Naive thymus-derived CD4-positive, alpha-beta T cell (primary cell): ENCODE measurements around the gene ZNF620. TPM values are rescaled to one million over a fixed set of nuclear protein-coding genes. Genes with fewer than 3 reads are reported as not detected.
A peak's percentile ranks its signal among the peaks of the same experiment; 100 is the strongest.

Experiments
- ATAC-seq: fragments of 150-1000 bp; cut with Tn5 transposase; 2 replicates; pipeline ENCODE4 v1.10.0; 2021; ENCODE audit warnings: mild to moderate bottlenecking, moderate library complexity
- CTCF ChIA-PET: fragments of 350-600 bp; sonication (Branson Sonifier 250); formaldehyde crosslinking; loops from one replicate; lab custom pipeline; 2021; ENCODE audit warnings: antibody characterized with exemption; lab: Charles Lee
- POLR2A ChIA-PET: fragments of 350-600 bp; sonication (Branson Sonifier 250); formaldehyde crosslinking; loops from one replicate; lab custom pipeline; 2021; ENCODE audit warnings: antibody characterized with exemption, inconsistent platforms; lab: Charles Lee
- DNase-seq, 9 donors: peaks; one replicate each; pipeline versions ENCODE4 v3.0.0 to v3.0.0-alpha.2; 2020 to 2022; ENCODE audit warnings: mixed read lengths in 1 of 9
- H3K27ac ChIP-seq: one replicate; pipeline ENCODE4 v1.7.0; 2013; ENCODE audit warnings: mild to moderate bottlenecking, low read depth, low read length, moderate library complexity
- H3K27me3 ChIP-seq, 2 donors: one replicate each; pipeline ENCODE4 v1.7.0; 2013; ENCODE audit warnings: low read length in 2 of 2, mild to moderate bottlenecking in 2 of 2, moderate library complexity in 2 of 2; ENCODE audit not compliant: control insufficient read depth in 2 of 2, insufficient read depth in 2 of 2
- H3K36me3 ChIP-seq, 3 experiments: 1 replicate in 2 of 3; 2 replicates in 1 of 3; pipeline ENCODE4 v1.7.0; 2013; ENCODE audit warnings: low read length in 3 of 3, mild to moderate bottlenecking in 3 of 3, moderate library complexity in 1 of 3; ENCODE audit not compliant: insufficient read depth in 3 of 3, control insufficient read depth in 2 of 3
- H3K4me1 ChIP-seq, 2 donors: one replicate each; pipeline ENCODE4 v1.7.0; 2013; ENCODE audit warnings: low read length in 2 of 2, mild to moderate bottlenecking in 2 of 2, moderate library complexity in 1 of 2; ENCODE audit not compliant: control insufficient read depth in 2 of 2, insufficient read depth in 2 of 2
- H3K4me3 ChIP-seq: 2 replicates; pipeline ENCODE4 v1.7.0; 2013; ENCODE audit warnings: mild to moderate bottlenecking, low read length
- H3K9me3 ChIP-seq, 3 experiments: 1 replicate in 2 of 3; 2 replicates in 1 of 3; pipeline ENCODE4 v1.7.0; 2013; ENCODE audit warnings: low read length in 3 of 3; ENCODE audit not compliant: control insufficient read depth in 2 of 3
- H3K27ac Mint-ChIP-seq, 9 donors: one replicate each; pipeline ENCODE4 v1.8.0; 2020 to 2022; ENCODE audit warnings: mixed read lengths in 9 of 9, mild to moderate bottlenecking in 8 of 9, moderate library complexity in 5 of 9, inconsistent platforms in 2 of 9
- H3K27me3 Mint-ChIP-seq, 5 donors: one replicate each; pipeline ENCODE4 v1.8.0; 2021 to 2022; ENCODE audit warnings: mixed read lengths in 5 of 5, mild to moderate bottlenecking in 1 of 5
- H3K36me3 Mint-ChIP-seq, 5 donors: one replicate each; pipeline ENCODE4 v1.8.0; 2020 to 2022; ENCODE audit warnings: mixed read lengths in 5 of 5, mild to moderate bottlenecking in 3 of 5, inconsistent platforms in 1 of 5
- H3K4me1 Mint-ChIP-seq, 7 donors: one replicate each; pipeline ENCODE4 v1.8.0; 2020 to 2022; ENCODE audit warnings: mixed read lengths in 7 of 7, mild to moderate bottlenecking in 3 of 7, inconsistent platforms in 1 of 7
- H3K4me3 Mint-ChIP-seq, 10 donors: one replicate each; pipeline ENCODE4 v1.8.0; 2020 to 2022; ENCODE audit warnings: mild to moderate bottlenecking in 10 of 10, mixed read lengths in 10 of 10, moderate library complexity in 6 of 10, inconsistent platforms in 2 of 10
- H3K9me3 Mint-ChIP-seq, 11 donors: one replicate each; pipeline ENCODE4 v1.8.0; 2020 to 2022; ENCODE audit warnings: mixed read lengths in 11 of 11, mild to moderate bottlenecking in 4 of 11, inconsistent platforms in 1 of 11, moderate library complexity in 1 of 11
- intact Hi-C, 2 donors: fragments of 100-400 bp; cut with micrococcal nuclease; formaldehyde crosslinking; loops; one replicate each; pipeline ENCODE4 v1.15.1; 2023
- polyA plus RNA-seq, 2 donors: library from polyadenylated mRNA; unstranded; fragments of 300-500 nt; fragmentation: Illumina TruSeq; gene quantifications; one replicate each; pipeline ENCODE4 v1.2.3, GENCODE V29; 2021
- total RNA-seq, 6 experiments: library from RNA in 5 of 6; stranded (reverse) in 5 of 6; gene quantifications; 1 replicate in 5 of 6; 2 replicates in 1 of 6; pipeline ENCODE4 v1.2.3 and lab custom pipeline; 2021 to 2026

ZNF620 gene
- total and polyA plus RNA-seq, 7 experiments from 2014 or later = 1.3 to 6.4 (median 3.6) TPM

DNA sequence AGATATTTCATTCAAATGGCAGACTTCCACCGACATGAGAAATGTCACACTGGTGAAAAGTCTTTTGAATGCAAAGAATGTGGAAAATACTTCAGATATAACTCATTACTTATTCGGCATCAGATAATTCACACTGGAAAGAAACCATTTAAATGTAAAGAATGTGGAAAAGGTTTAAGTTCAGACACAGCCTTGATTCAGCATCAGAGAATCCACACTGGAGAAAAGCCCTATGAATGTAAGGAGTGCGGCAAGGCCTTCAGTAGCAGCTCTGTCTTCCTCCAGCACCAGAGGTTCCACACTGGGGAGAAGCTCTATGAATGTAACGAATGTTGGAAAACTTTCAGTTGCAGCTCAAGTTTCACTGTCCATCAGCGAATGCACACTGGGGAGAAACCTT, 10.4 kb downstream of the ZNF620 start:
- H3K4me3 Mint-ChIP-seq = no peak overlapping the region
- POLR2A ChIA-PET = no interaction called here
- no peak for ATAC-seq

DNA sequence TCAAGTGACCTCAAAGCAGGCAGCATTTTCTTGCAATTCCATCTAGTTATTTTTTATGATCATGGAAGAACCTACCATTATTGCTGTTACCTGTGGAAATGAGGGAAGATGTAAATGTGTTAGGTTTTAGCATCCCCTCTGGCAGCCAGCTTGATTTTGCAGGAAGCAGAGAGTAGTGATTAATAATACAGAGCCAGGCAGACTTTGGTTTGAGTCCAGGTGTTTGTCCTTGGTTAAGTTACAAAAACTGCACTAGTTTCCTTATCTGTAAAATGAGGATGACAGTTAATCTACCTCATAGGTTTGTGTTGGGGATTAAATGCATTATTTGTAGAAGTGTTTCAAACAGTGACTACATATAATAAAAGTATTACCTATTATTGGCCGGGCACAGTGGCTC, 12.2 kb downstream of the ZNF620 start:
- Mint-ChIP-seq H3K4me3 (no peak overlapping the region), H3K27ac (no peak overlapping the region), H3K9me3 (peaks cover 0 to 3% (median 0%) of the 10 kb centered on the region in 11 donors), H3K4me1 (peaks cover 0 to 2% (median 0%) of the 10 kb centered on the region in 7 donors), H3K27me3 (no peaks in the 10 kb centered on the region), H3K36me3 (peaks cover 4 to 31% (median 19%) of the 10 kb centered on the region in 5 donors)
- no peaks in the 10 kb centered on the region for H3K4me1 ChIP-seq
- intact Hi-C loops = no loop called here
- H3K9me3 ChIP-seq = no peaks in the 10 kb centered on the region
- no peak overlapping the region for H3K27ac ChIP-seq
- no peaks in the 10 kb centered on the region for H3K27me3 ChIP-seq
- peaks cover 0 to 14% (median 0%) of the 10 kb centered on the region in 3 experiments for H3K36me3 ChIP-seq
- CTCF ChIA-PET = no interaction called here
- POLR2A ChIA-PET = no interaction called here
- DNase-seq = no peak
- no peak overlapping the region for H3K4me3 ChIP-seq
- no peak for ATAC-seq

More for the DNA sequence above, 10.4 kb downstream of the ZNF620 start:
- no peak for DNase-seq
- intact Hi-C loops = no loop called here
- no peaks in the 10 kb centered on the region for H3K9me3 ChIP-seq
- H3K27ac Mint-ChIP-seq = no peak overlapping the region
- peaks cover 0 to 3% (median 0%) of the 10 kb centered on the region in 11 donors for H3K9me3 Mint-ChIP-seq
- H3K4me1 ChIP-seq = no peaks in the 10 kb centered on the region
- H3K36me3 ChIP-seq = peaks cover 0 to 21% (median 0%) of the 10 kb centered on the region in 3 experiments
- H3K36me3 Mint-ChIP-seq = peaks cover 4 to 40% (median 26%) of the 10 kb centered on the region in 5 donors
- peaks cover 0 to 2% (median 0%) of the 10 kb centered on the region in 7 donors for H3K4me1 Mint-ChIP-seq
- no peak overlapping the region for H3K4me3 ChIP-seq
- no peaks in the 10 kb centered on the region for H3K27me3 Mint-ChIP-seq
- CTCF ChIA-PET = no interaction called here
- no peak overlapping the region for H3K27ac ChIP-seq
- no peaks in the 10 kb centered on the region for H3K27me3 ChIP-seq

GRCh38 chr3:40518848-40519247, 13.0 kb downstream of the ZNF620 start:
- DNase-seq (no peak), ATAC-seq (no peak)
- Mint-ChIP-seq H3K36me3 (peaks cover 4 to 30% (median 19%) of the 10 kb centered on the region in 5 donors), H3K27ac (no peak overlapping the region), H3K4me3 (no peak overlapping the region), H3K27me3 (no peaks in the 10 kb centered on the region), H3K4me1 (peaks cover under 1 to 8% (median 2%) of the 10 kb centered on the region in 7 donors), H3K9me3 (peaks cover 0 to 3% (median 0%) of the 10 kb centered on the region in 11 donors)
- peaks cover 0 to under 1% of the 10 kb centered on the region in 2 donors for H3K4me1 ChIP-seq
- H3K9me3 ChIP-seq = no peaks in the 10 kb centered on the region
- intact Hi-C loops = no loop called here
- H3K27ac ChIP-seq = no peak overlapping the region
- H3K4me3 ChIP-seq = no peak overlapping the region
- ChIA-PET CTCF (no interaction called here), POLR2A (no interaction called here)
- H3K27me3 ChIP-seq = no peaks in the 10 kb centered on the region
- H3K36me3 ChIP-seq = peaks cover 0 to 14% (median 0%) of the 10 kb centered on the region in 3 experiments

DNA sequence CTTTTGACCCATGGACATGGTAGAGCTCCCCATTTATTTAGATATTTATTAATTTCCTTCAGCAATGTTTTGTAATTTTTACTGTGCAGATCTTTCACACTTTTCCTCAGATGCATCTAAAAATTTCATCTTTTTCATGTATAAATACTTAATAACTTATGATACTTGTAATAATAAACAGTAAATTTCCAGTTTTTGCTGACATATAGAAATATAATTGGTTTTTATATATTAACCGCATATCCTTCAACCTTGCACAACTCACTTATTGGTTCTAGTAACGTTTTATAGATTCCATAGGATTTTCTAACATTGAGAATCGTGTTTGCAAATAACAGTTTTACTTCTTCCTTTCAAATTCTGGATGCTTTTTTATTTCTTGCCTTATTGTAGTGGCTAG, 15.4 kb downstream of the ZNF620 start:
- Histone ChIP-seq H3K27me3 (no peaks in the 10 kb centered on the region), H3K4me1 (peaks cover 0 to 15% of the 10 kb centered on the region in 2 donors), H3K9me3 (no peaks in the 10 kb centered on the region), H3K36me3 (peaks cover 0 to 8% (median 0%) of the 10 kb centered on the region in 3 experiments), H3K27ac (no peak overlapping the region), H3K4me3 (no peak overlapping the region)
- Mint-ChIP-seq H3K4me3 (no peak overlapping the region), H3K36me3 (peaks cover 3 to 15% (median 5%) of the 10 kb centered on the region in 5 donors), H3K27me3 (no peaks in the 10 kb centered on the region), H3K4me1 (peaks cover 13 to 27% (median 18%) of the 10 kb centered on the region in 7 donors), H3K27ac (peak overlapping the region in 1 of 9 donors; percentile 63), H3K9me3 (peaks cover 0 to 3% (median 0%) of the 10 kb centered on the region in 11 donors)
- no peak for DNase-seq
- ChIA-PET POLR2A (no interaction called here), CTCF (no interaction called here)
- ATAC-seq = no peak
- intact Hi-C loops = loop anchor here (10.0 kb wide), 2 partner anchors 1466 to 1494 kb away; partner anchors contain the start of genes SCN11A (in 1 of the 2) and WDR48 (in 1 of the 2)

GRCh38 chr3:40523781-40524180, 17.9 kb downstream of the ZNF620 start:
- H3K27ac Mint-ChIP-seq = peak overlapping the region; percentile 91 to 98 (median 96)
- DNase-seq = no peak
- no peak for ATAC-seq
- H3K4me1 ChIP-seq = peaks cover 0 to 15% of the 10 kb centered on the region in 2 donors
- H3K4me1 Mint-ChIP-seq = peaks cover 17 to 39% (median 27%) of the 10 kb centered on the region in 7 donors
- H3K9me3 Mint-ChIP-seq = peaks cover 0 to 2% (median 0%) of the 10 kb centered on the region in 11 donors
- CTCF ChIA-PET = interaction anchor here (0.7 kb wide), 1 partner anchor 70 kb away, joined by 3 read pairs; no protein-coding TSS in a partner anchor
- H3K36me3 Mint-ChIP-seq = peaks cover 11 to 32% (median 22%) of the 10 kb centered on the region in 5 donors
- no peak overlapping the region for H3K4me3 ChIP-seq
- H3K27me3 Mint-ChIP-seq = no peaks in the 10 kb centered on the region
- H3K27ac ChIP-seq = peak overlapping the region; percentile 81
- H3K36me3 ChIP-seq = peaks cover 0 to 3% (median 0%) of the 10 kb centered on the region in 3 experiments
- intact Hi-C loops = loop anchor here (1.0 to 10.0 kb wide), 10 partner anchors 17 to 1491 kb away; partner anchors contain the start of genes EIF1B (in 2 of the 2), RPL14 (in 2 of the 2), ULK4 (in 2 of the 2) and ZNF619 (in 2 of the 2)
- H3K9me3 ChIP-seq = no peaks in the 10 kb centered on the region
- H3K27me3 ChIP-seq = no peaks in the 10 kb centered on the region
- POLR2A ChIA-PET = interaction anchor here (0.8 to 4.3 kb wide), 9 partner anchors 18 to 71 kb away, joined by 3 to 37 read pairs (median 5); partner anchors contain the start of genes RPL14, ZNF619 and ZNF620
- peak overlapping the region in 9 of 10 donors; percentile 85 to 97 (median 96) for H3K4me3 Mint-ChIP-seq

DNA sequence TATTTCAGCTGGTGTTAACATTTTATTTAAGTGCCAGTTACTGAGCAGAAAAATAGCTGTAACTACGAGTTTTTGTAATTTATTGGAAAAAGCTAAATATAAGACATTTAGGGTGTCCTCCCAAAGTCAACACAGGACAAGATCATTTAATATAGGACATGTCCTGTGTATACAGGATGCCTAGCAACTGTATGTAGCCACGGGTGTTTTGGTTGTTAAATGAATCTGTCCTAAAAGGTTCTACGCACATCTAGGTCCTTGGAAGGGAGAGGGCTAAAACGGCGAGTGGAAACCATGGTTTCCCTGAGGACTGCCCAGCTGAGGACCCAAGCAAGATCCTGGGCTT, 18.4 kb downstream of the ZNF620 start:
- H3K9me3 ChIP-seq = no peaks in the 10 kb centered on the region
- H3K27ac ChIP-seq = peak overlapping the region; percentile 81
- Mint-ChIP-seq H3K9me3 (peaks cover 0 to 1% (median 0%) of the 10 kb centered on the region in 11 donors), H3K36me3 (peaks cover 11 to 34% (median 24%) of the 10 kb centered on the region in 5 donors), H3K4me3 (peak overlapping the region; percentile 85 to 97 (median 96)), H3K4me1 (peaks cover 17 to 39% (median 27%) of the 10 kb centered on the region in 7 donors), H3K27ac (peak overlapping the region; percentile 91 to 98 (median 96)), H3K27me3 (no peaks in the 10 kb centered on the region)
- H3K27me3 ChIP-seq = no peaks in the 10 kb centered on the region
- peak overlapping the region; percentile 69 for H3K4me3 ChIP-seq
- ATAC-seq (no peak), DNase-seq (no peak)
- ChIA-PET POLR2A (interaction anchor here (0.8 to 4.3 kb wide), 10 partner anchors 19 to 71 kb away, joined by 3 to 37 read pairs (median 6); partner anchors contain the start of genes RPL14, ZNF619 and ZNF620), CTCF (interaction anchor here (0.7 kb wide), 1 partner anchor 70 kb away, joined by 3 read pairs; no protein-coding TSS in a partner anchor)
- intact Hi-C loops = loop anchor here (1.0 to 10.0 kb wide), 10 partner anchors 18 to 1491 kb away; partner anchors contain the start of genes EIF1B (in 2 of the 2), RPL14 (in 2 of the 2), ULK4 (in 2 of the 2) and ZNF619 (in 2 of the 2)
- H3K4me1 ChIP-seq = peaks cover 0 to 15% of the 10 kb centered on the region in 2 donors
- peaks cover 0 to 3% (median 0%) of the 10 kb centered on the region in 3 experiments for H3K36me3 ChIP-seq
